Limb (tissue), 2 donors: Measurements from ENCODE around the gene VAMP2.
A peak's percentile ranks its signal among the peaks of the same experiment; 100 is the strongest.

Experiments used
- DNase-seq, 2 donors: peaks; one replicate each; pipeline ENCODE4 v3.0.0-alpha.2; 2016; ENCODE audit errors: extremely low spot score in 2 of 2

Gene VAMP2

GRCh38 chr17:8143581-8144400 is 19.0 kb downstream of the VAMP2 start:
- DNase-seq: peak in 1 of 2 donors; percentile 49

- no peak for DNase-seq
Measured at GRCh38 chr17:8142887-8143580, 19.7 kb downstream of the VAMP2 start.

GRCh38 chr17:8142158-8142886 is 20.4 kb downstream of the VAMP2 start:
- DNase-seq: peak in 1 of 2 donors; percentile 39

- no peak for DNase-seq
Measured at GRCh38 chr17:8141741-8142140, 21.0 kb downstream of the VAMP2 start.

DNA sequence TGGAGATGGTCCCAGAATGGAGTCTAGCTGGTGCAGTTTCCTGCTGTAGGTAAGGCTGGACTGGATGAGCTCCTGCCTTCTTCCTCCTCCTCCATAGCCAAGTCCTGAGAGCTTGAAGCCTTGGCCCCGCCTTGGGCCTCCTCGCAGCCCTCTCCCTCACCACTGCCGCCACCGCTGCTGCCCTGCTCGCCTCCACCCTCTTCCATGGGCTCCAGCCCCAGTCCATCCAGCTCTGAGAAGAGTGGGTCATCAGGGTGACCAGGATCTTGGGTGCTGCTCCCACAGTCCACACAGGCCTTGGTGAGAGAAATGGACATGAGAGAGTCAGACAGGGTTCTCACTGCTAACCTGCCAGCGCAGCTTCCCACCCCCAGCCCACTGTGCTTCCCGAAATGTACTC is 21.7 kb downstream of the VAMP2 start:
- DNase-seq: peak in 1 of 2 donors; percentile 32

DNA sequence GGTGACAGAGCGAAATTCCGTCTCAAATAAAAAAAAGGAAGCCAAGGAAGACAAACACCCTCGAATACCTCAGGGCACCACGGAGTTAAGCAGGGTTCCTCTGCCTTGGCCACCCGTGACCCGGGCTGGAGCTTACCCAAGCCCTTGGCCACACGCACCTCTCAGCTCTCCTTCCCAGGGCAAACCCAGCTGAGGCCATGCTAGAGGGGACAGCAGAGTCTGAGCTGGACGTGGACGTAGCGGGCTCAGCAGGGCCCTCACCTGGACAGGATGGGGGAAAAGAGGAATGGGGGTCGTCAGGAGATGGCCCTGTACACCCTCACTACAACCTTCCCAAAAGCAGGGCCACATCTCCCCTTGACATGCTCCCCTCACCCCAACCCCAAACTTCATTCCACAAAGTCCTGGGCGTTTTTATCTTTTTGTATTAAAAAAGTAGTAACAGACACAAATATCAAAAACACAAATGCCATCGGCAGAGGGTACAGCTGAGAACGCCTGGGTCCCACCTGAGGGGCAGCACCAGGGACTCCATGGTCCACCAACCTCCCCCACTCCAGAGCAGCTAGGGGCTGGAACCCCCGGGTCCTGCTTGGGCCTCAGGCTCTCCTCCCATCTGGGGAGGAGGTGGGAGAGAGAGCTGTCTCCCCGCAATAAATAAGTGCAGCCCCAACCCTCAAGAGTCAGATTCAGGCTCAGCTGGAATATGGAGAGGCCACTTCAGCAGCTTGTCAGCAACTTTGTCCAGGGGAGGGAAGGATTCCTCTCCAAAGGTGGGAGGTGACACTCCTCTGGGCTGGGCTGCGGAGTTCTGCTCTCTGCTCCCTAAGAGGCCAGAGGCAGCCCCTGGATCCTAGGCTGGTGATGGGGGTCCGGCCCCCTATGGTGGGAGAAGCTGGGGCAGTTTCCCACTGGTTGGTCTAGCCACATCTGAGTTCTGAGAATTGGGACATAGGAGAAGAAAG is 22.4 kb downstream of the VAMP2 start:
- DNase-seq: peak in 1 of 2 donors; percentile 35

DNA sequence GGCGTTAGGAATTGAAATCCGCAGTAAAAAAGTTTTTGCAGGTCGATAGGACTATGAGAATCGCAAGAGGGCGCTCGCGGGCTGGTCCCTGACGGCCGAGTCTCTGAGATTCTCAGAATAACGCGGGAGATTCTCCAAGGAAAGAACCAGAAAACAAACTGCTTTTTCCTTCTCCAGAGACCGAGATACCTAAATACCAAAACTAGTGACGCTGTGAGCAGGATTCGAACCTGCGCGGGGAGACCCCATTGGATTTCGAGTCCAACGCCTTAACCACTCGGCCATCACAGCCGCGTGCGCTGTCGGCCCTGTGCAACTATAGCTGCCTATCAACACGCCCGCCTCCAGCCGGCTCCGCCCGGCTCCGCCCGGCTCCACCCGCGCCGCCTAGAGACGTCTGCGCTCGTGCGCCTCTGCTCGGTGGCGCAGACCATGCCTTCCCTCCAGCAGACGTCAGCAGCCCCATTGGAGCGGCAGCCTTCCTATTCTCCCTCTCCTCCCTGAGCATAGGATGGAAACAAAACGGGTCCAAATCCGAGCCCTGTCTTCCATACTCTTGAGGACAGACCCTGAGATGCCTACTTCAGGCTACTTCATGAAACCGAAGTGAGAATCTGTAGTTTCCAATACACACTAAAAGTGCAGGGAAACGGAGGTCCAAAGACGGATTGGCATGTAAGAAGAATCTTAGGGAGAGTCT is 23.9 kb downstream of the VAMP2 start:
- peak; percentile 99 to 100 for DNase-seq

- DNase-seq: no peak
Measured at GRCh38 chr17:8138374-8138671, 24.4 kb downstream of the VAMP2 start.

DNA sequence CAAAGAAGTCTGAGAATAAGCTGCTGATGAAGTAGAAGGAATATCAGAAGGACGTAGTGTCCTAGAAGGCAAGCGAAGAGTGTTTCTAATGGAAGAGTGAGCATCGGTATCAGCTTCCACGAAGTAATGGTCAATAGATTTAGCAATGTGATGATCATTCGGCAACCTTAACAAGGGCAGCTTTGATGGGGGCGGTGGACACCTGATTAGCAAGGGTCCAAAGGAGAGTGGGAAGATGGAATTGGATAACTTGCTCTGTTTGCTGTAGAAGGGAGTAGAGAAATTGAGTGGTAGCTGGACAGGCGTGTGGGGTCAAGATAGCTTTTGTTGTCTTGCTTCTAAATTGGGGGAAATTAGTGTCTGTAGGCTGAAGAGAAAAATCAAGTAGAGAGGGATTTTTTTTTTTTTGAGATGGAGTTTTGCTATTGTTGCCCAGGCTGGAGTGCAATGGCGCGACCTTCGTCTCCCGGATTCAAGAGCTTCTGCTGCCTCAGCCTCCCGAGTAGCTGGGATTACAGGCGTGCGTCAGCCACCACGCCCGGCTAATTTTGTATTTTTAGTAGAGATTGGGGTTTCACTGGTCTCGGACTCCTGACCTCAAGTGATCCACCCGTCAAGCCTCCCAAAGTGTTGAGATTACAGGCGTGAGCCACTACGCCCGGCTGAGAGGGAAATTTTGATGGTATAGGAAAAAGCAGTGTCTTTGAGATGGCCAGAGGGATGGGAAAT is 24.9 kb downstream of the VAMP2 start:
- DNase-seq: peak in 1 of 2 donors; percentile 35

- no peak for DNase-seq
Measured at GRCh38 chr17:8133941-8134340, 28.8 kb downstream of the VAMP2 start.

- no peak for DNase-seq
Measured at GRCh38 chr17:8133399-8133798, 29.3 kb downstream of the VAMP2 start.

DNA sequence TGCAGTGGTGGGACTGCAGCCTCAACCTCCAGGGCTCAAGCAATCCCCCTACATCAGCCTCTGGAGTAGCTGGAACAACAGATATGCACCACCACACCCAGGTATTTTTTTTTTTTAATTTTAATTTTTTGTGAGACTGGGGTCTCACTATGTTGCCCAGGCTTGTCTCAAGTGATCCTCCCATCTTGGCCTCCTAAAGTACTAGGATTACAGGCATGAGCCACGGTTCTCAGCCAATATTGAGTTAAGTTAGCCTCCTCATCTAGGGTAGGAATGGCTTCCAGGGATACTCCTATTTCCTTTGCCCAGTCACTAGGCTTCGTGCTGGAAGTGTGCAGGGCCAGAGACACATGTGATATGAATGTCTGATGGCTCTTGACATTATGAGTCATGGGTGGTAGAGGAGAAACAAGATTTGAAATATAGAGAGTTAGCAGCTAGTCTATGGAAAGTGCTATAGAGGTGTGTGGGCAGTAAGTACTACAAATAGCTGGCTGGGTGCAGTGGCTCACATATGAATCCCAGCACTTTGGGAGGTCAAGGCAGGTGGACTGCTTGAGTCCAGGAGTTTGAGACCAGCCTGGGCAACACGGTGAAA is 30.8 kb downstream of the VAMP2 start:
- no peak for DNase-seq

- no peak for DNase-seq
Measured at GRCh38 chr17:8128125-8128784, 34.5 kb downstream of the VAMP2 start.

GRCh38 chr17:8126491-8127066 is 36.2 kb downstream of the VAMP2 start:
- peak; percentile 38 to 79 for DNase-seq

DNA sequence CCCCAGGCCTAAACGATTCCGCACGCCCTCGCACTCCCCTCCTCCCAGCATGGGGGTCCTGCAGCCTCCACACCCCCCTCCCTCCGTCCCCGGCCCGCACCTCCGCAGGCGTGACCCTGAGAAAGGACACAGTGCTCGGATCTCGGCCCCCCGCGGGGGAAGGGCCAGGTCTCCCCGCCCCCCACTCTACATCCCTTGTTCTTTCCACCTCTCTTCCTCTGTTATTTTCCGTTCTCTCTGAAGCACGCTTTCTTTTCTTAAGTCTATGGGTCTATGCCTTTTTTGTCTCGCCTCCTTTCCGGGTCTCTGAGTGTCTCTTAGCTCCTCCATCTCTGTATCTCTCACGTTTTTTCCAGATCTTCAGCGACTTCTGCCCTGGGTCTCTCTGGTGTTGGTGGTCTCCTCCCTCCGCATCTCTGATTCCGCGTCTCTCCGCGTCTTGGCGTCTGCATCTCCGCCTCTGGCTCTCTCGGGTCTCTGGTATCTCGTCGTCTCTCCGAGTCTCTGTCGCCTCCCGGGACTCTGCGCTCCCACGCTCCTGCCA is 36.7 kb downstream of the VAMP2 start:
- no peak for DNase-seq

- DNase-seq: peak; percentile 77 to 96
Measured at GRCh38 chr17:8125154-8125946, 37.4 kb downstream of the VAMP2 start.

DNA sequence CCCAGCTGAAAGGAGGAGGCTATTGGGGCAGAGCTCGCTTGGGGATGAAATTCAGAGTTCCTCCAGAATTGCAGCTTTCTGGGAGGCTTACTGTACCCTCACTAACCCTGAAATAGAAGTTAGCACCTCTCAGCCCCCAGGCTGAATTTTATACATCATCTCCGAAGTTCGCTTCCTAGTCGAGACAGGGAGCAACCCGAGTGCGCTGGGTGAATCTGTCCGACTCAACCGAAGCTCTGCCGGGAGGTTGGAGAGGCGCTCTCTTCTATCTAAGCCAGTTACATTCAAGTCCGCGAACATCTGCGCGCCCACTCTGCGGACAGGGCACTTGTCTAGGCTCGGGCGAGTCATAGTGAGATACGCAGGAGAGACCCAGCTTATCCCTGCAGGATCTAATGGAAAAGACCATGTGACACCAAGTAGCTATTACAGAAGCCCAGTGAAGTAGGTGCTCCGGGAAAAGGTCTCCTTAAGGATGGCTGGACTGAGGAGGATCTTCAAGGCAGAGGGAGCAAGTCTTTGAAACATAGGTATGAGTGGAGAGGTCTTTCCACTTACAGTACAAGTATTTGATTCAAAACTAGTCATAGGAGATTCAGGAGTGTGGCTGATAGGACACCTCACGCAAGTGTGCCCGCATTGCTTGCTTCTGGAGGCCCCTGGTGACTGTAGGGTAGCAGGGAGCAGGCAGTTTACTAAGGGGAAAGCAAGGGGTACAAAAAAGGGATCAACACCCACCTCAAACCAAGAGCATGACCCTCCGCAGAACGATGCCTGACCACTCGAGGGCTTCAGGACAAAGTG is 38.2 kb downstream of the VAMP2 start:
- peak in 1 of 2 donors; percentile 39 for DNase-seq
